Bronchial epithelial cell (primary cell): ENCODE measurements around the gene RAMACL. TPM values are rescaled to one million over a fixed set of nuclear protein-coding genes. Genes with fewer than 3 reads are reported as not detected.

Experiments
- DNase-seq: peaks from one replicate; pipeline ENCODE4 v3.0.0-alpha.2; 2010; ENCODE audit warnings: low read depth
- FAIRE-seq: peaks from 2 replicates; lab custom pipeline; 2011; peaks lifted over from hg19 to GRCh38; lab: Jason Lieb, UNC
- H3K27me3 ChIP-seq: 2 replicates; pipeline ENCODE4 v1.5.1; 2011; ENCODE audit warnings: low read length; ENCODE audit not compliant: control insufficient read depth, insufficient read depth
- H3K36me3 ChIP-seq: 2 replicates; pipeline ENCODE4 v1.5.1; 2011; ENCODE audit warnings: low read length; ENCODE audit not compliant: control insufficient read depth, insufficient read depth
- H3K4me3 ChIP-seq: 2 replicates; pipeline ENCODE4 v1.5.1; 2011; ENCODE audit warnings: mild to moderate bottlenecking, low read depth, low read length, control low read depth
- total RNA-seq: library from RNA; depleted of rRNA; stranded (reverse); fragments of >200 nt; gene quantifications from 2 replicates; pipeline ENCODE4 v1.2.1, GENCODE V29; 2014
- TF ChIP-seq, protein P1 (sequence below): IDR thresholded peaks from 2 replicates; pipeline ENCODE4 v1.5.1; 2011; ENCODE audit warnings: mild to moderate bottlenecking, moderate library complexity, low read length, control low read depth, inconsistent platforms; ENCODE audit not compliant: insufficient read depth, severe bottlenecking

The RAMACL gene
- total RNA-seq, 1 donor from 2014 or later: 1.6 TPM

DNA sequence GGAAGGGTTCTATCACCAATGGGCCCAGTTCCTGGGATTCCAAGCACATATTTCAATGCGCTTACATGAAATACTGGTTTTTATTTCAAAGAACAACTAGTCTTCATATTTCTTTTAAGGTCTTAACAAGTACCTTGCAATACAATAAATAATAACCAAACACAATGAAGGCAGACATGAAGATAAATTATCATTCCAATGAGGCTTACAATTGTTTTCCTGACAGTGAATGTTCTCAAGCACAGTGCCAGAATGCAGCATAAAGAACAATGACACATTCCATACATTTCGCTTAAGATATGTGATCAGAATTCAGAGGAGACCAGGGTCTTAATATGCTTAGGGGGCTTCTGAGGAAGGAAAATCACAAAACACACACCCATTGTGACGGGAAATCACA, 26.3 kb downstream of the RAMACL start:
- no peak overlapping the region for H3K4me3 ChIP-seq
- no peak for FAIRE-seq

DNA sequence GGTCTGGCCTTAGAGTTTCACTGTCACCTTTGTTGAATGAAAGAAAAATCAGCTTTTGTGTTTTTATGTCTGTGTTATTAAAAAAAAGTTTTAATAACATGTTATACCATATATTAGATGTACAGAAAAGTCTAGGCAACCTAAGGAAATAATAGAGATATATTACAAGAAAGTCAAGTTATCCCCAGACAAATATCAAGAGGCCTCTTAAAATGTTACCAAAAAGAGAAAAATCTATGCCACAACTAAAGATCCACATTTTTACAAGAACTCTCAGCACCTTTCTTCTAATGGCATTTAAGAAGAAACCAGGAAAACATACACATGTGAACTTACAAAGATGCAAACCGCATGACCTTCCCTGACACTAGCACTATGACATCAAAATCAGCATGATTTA, 26.8 kb downstream of the RAMACL start:
- TF ChIP-seq, protein P1, sequence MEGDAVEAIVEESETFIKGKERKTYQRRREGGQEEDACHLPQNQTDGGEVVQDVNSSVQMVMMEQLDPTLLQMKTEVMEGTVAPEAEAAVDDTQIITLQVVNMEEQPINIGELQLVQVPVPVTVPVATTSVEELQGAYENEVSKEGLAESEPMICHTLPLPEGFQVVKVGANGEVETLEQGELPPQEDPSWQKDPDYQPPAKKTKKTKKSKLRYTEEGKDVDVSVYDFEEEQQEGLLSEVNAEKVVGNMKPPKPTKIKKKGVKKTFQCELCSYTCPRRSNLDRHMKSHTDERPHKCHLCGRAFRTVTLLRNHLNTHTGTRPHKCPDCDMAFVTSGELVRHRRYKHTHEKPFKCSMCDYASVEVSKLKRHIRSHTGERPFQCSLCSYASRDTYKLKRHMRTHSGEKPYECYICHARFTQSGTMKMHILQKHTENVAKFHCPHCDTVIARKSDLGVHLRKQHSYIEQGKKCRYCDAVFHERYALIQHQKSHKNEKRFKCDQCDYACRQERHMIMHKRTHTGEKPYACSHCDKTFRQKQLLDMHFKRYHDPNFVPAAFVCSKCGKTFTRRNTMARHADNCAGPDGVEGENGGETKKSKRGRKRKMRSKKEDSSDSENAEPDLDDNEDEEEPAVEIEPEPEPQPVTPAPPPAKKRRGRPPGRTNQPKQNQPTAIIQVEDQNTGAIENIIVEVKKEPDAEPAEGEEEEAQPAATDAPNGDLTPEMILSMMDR: no peak
- Histone ChIP-seq H3K27me3 (no peaks in the 10 kb centered on the region), H3K36me3 (peaks cover 1% of the 10 kb centered on the region), H3K4me3 (no peak overlapping the region)
- DNase-seq (no peak), FAIRE-seq (no peak)

More for the DNA sequence above, 26.3 kb downstream of the RAMACL start:
- peaks cover 1% of the 10 kb centered on the region for H3K36me3 ChIP-seq
- TF ChIP-seq, protein P1: no peak
- H3K27me3 ChIP-seq: no peaks in the 10 kb centered on the region
- no peak for DNase-seq

DNA sequence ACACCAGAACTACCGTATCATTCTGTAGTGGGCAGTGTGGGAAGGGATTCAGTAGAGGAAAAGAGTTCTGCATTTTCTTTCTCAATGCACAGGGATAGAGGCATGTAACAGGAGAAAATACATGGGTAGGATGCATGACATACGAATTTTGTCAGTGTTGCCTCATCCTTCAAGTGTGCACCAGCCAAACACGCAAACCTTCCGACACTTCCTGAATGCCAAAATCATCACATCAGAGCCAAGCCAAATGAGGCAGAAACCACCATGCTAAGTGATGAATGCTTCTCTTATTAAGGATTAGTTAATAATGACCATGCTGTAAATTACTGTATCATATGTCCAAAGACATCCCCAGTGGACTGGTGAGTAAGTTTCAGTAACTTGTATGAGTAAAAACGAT, 27.3 kb downstream of the RAMACL start:
- H3K4me3 ChIP-seq: no peak overlapping the region
- H3K36me3 ChIP-seq: no peaks in the 10 kb centered on the region
- H3K27me3 ChIP-seq: no peaks in the 10 kb centered on the region
- FAIRE-seq (peak; percentile 91), DNase-seq (peak; percentile 92)
- TF ChIP-seq, protein P1: no peak

DNA sequence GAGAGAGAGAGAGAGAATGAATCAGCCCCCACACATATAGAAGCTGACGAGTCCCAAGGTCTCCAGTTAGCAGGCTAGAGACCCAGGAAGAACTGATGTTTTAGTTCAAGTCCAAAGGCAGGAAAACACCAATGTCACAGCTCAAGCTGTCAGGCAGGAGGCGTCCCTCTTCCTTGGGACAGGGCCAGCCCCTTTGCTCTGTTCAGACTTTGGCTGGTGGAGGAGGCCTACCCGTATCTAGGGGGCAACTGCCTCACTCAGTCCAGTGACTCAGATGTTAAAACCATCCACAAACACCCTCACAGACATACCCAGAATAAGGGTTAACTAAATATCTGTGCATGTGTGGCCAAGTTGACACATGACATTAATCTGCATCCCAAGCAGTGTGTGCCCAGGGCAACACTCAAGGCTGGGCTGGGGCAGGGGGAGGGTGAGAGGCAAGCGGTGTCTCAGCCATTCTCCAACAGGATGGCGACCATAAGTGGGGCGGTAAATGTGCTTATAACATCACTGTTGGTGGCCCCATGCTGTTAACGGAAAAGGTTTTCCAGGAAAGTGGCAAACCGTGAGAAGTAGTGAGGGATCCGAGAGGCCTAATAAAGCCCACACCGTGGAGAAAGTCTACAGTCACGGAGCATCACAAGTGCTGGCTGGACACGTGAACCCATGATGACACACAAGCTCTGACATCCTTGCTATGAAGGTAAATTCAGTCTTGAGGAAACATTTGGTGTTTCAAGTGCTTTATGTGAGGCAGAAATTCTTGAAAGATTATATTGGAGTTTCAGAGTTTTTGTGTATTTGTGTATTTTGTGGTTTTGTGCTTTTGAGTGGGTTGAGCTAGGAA, 28.1 kb downstream of the RAMACL start:
- Histone ChIP-seq H3K27me3 (no peaks in the 10 kb centered on the region), H3K4me3 (no peak overlapping the region), H3K36me3 (no peaks in the 10 kb centered on the region)
- TF ChIP-seq, protein P1: no peak
- FAIRE-seq (no peak), DNase-seq (peak; percentile 33)

DNA sequence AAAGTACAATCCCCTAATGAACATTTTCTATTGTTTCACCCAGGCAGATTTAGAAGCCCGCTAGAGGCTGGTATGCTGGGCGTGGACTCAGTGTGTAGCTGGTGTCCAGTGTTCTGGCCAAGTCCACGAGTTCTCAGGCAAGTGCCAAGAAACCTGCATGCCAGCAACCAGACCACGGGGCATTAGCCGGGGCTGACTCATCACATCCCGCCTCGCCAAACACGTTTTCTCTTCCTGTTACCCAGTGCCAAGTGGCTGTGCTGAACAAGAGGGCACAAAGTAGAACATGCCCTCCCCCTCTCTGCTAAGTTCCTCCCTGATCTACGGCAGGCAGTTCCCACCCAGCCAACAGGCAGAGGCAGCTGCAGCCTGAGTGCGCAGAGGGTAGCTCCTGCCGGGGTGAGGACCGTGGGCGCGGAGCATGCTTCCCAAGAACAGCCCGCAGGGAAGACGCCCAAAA, 29.6 kb downstream of the RAMACL start:
- TF ChIP-seq, protein P1: no peak
- H3K27me3 ChIP-seq: no peaks in the 10 kb centered on the region
- no peaks in the 10 kb centered on the region for H3K36me3 ChIP-seq
- DNase-seq: peak; percentile 99
- no peak overlapping the region for H3K4me3 ChIP-seq
- FAIRE-seq: peak; percentile 99
